Measurements from ENCODE around the gene NR5A2.

NR5A2 gene

GRCh38 chr1:200124309-200124708 lies 96.8 kb downstream of the NR5A2 start:
- H3K9me3 ChIP-seq (ENCODE audit: low read length): no peaks in the 10 kb centered on the region
- no peak for TF ChIP-seq EZH2 (IDR thresholded peaks at IDR 0.05; ENCODE audit: borderline replicate concordance, low read length)
- no peak for TF ChIP-seq CTCF (IDR thresholded peaks at IDR 0.05; ENCODE audit: low read length)
- H3K9me2 ChIP-seq (ENCODE audit: low read depth, low read length): no peaks in the 10 kb centered on the region
- H3K9ac ChIP-seq (ENCODE audit: low read length): no peak overlapping the region
- H3K27ac ChIP-seq (ENCODE audit: low read depth, low read length, poor library complexity, severe bottlenecking): no peak overlapping the region
- H3K27me3 ChIP-seq (ENCODE audit: insufficient read depth, low read length): no peaks in the 10 kb centered on the region
- no peaks in the 10 kb centered on the region for H3K36me3 ChIP-seq (ENCODE audit: insufficient read depth, low read length)
- H3K4me1 ChIP-seq (ENCODE audit: insufficient read depth, low read length, severe bottlenecking): peaks cover 15% of the 10 kb centered on the region
- no peak overlapping the region for H3K4me3 ChIP-seq (ENCODE audit: low read depth, low read length, poor library complexity, severe bottlenecking)
- H3K4me2 ChIP-seq (ENCODE audit: low read length): no peak overlapping the region
- H3F3A ChIP-seq (ENCODE audit: insufficient read depth, low read length): no peaks in the 10 kb centered on the region
- H3K79me2 ChIP-seq (ENCODE audit: insufficient read depth, low read length): no peaks in the 10 kb centered on the region
- no peaks in the 10 kb centered on the region for H4K20me1 ChIP-seq (ENCODE audit: insufficient read depth, low read length)
- no peak overlapping the region for H2AFZ ChIP-seq (ENCODE audit: low read length)

- no peaks in the 10 kb centered on the region for H3K36me3 ChIP-seq (ENCODE audit: insufficient read depth, low read length)
- no peaks in the 10 kb centered on the region for H4K20me1 ChIP-seq (ENCODE audit: insufficient read depth, low read length)
- H3K9ac ChIP-seq (ENCODE audit: low read length): no peak overlapping the region
- H2AFZ ChIP-seq (ENCODE audit: low read length): no peak overlapping the region
- H3K4me1 ChIP-seq (ENCODE audit: insufficient read depth, low read length, severe bottlenecking): peaks cover 29% of the 10 kb centered on the region
- no peak overlapping the region for H3K27ac ChIP-seq (ENCODE audit: low read depth, low read length, poor library complexity, severe bottlenecking)
- H3F3A ChIP-seq (ENCODE audit: insufficient read depth, low read length): no peaks in the 10 kb centered on the region
- no peak overlapping the region for H3K4me3 ChIP-seq (ENCODE audit: low read depth, low read length, poor library complexity, severe bottlenecking)
- no peaks in the 10 kb centered on the region for H3K27me3 ChIP-seq (ENCODE audit: insufficient read depth, low read length)
- TF ChIP-seq EZH2 (IDR thresholded peaks at IDR 0.05; ENCODE audit: borderline replicate concordance, low read length): no peak
- TF ChIP-seq CTCF (IDR thresholded peaks at IDR 0.05; ENCODE audit: low read length): no peak
- no peak overlapping the region for H3K4me2 ChIP-seq (ENCODE audit: low read length)
- H3K9me2 ChIP-seq (ENCODE audit: low read depth, low read length): no peaks in the 10 kb centered on the region
- no peaks in the 10 kb centered on the region for H3K9me3 ChIP-seq (ENCODE audit: low read length)
- no peaks in the 10 kb centered on the region for H3K79me2 ChIP-seq (ENCODE audit: insufficient read depth, low read length)
These were observed 100.6 kb downstream of the NR5A2 start for GRCh38 chr1:200128081-200128480.

- Histone ChIP-seq H4K20me1 (ENCODE audit: insufficient read depth, low read length) (no peaks in the 10 kb centered on the region), H3K4me1 (ENCODE audit: insufficient read depth, low read length, severe bottlenecking) (peaks cover 29% of the 10 kb centered on the region), H3F3A (ENCODE audit: insufficient read depth, low read length) (no peaks in the 10 kb centered on the region), H2AFZ (ENCODE audit: low read length) (no peak overlapping the region), H3K79me2 (ENCODE audit: insufficient read depth, low read length) (no peaks in the 10 kb centered on the region), H3K9me2 (ENCODE audit: low read depth, low read length) (no peaks in the 10 kb centered on the region), H3K36me3 (ENCODE audit: insufficient read depth, low read length) (no peaks in the 10 kb centered on the region), H3K4me2 (ENCODE audit: low read length) (no peak overlapping the region), H3K27me3 (ENCODE audit: insufficient read depth, low read length) (no peaks in the 10 kb centered on the region), H3K27ac (ENCODE audit: low read depth, low read length, poor library complexity, severe bottlenecking) (peak overlapping the region; percentile 6), H3K4me3 (ENCODE audit: low read depth, low read length, poor library complexity, severe bottlenecking) (no peak overlapping the region), H3K9me3 (ENCODE audit: low read length) (no peaks in the 10 kb centered on the region), H3K9ac (ENCODE audit: low read length) (no peak overlapping the region)
- no peak for TF ChIP-seq CTCF (IDR thresholded peaks at IDR 0.05; ENCODE audit: low read length)
- no peak for TF ChIP-seq EZH2 (IDR thresholded peaks at IDR 0.05; ENCODE audit: borderline replicate concordance, low read length)
These were observed 101.7 kb downstream of the NR5A2 start for GRCh38 chr1:200128944-200129879.

Measured in OCI-LY1 (cell line).